HG03571 (cell line): ENCODE measurements around the gene ZMPSTE24.

Experiments
- ATAC-seq: cut with Tn5 transposase; IDR thresholded peaks from one replicate; pipeline ENCODE4 v1.9.1; 2021; ENCODE audit not compliant: unreplicated experiment

ZMPSTE24 gene

DNA sequence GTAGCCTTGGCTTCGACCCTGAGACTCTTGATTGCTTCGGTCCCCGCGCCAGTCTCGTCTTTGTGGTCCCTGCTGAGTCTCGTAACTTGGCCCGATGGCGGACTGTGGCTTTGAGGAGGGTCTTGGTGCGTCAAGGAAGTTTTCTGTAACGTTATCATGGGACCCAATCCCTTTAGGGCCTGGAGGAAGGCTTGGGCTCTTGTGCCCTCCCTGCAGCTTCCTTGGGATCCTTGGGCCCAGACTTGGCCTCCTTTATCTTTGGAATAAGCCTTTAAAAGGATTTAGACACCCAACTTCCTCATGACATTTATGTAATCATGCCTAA, 371 bp downstream of the ZMPSTE24 start:
- ATAC-seq, result no peak

DNA sequence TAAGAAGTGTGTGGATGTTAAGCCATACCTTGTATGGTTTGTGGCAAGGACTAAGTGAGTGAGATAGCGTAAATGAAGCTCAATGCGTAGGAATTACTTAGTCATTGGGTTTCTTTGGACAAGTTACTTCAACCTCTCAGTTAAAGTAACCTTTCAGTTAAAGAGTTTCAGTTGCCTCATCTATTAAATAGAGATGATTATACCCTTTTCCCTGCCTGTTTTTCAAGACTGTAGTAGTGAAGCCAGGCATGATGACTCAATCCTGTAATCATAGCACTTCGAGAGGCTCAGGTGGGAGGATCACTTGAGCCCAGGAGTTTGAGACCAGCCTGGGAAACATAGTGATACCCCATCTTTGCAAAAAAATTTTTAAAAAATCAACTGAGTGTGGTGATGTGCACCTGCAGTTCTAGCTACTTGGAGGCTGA, 6.3 kb downstream of the ZMPSTE24 start:
- ATAC-seq, result no peak

- ATAC-seq, result no peak
These were observed 7.3 kb downstream of the ZMPSTE24 start for GRCh38 chr1:40265298-40265697.

DNA sequence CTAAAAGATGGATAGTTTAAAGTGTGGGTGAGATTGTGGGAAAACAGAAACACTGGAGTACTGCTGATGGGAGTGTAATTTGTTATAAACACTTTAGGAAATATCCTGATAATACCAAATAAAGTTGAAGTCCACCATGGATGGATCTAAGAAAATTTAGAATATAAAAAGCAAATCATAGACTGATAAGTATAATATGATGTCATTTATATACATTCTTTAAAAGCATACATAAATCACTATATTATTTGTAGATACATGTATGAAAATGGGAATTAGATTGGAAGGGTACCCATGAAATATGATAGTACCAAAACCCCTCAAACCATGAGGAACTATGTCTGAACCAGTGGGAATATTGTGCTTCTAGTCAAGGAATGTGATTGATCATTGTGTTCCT, 7.9 kb downstream of the ZMPSTE24 start:
- ATAC-seq, result no peak

DNA sequence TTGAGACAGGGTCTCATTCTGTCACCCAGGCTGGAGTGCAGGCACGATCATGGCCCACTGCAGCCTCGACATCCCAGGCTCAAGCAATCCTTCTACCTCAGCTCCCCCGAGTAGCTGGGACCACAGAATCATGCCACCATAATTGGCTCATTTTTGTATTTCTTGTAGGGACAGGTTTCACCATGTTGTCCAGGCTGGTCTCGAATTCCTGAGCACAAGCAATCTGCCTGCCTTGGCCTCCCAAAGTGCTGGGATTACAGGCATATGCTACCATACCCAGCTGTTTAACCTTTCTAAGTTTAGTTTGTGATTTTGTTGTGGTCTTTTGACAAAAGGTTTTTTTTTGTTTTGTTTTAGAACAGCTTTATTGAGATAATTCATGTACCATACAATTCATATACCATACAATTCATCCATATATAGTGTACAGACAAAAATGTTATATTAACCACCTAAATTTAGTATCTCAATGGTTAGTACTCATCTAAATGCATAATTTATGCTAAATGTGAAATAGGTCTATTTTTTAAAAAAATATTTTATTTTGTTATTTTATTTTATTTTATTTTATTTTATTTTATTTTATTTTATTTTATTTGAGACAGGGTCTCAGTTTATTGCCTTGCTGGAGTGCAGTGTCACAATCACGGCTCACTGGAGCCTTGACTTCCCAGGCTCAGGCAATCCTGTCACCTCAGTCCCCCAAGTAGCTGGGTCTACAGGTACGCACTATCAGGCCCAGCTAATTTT, 8.9 kb downstream of the ZMPSTE24 start:
- ATAC-seq, result no peak

DNA sequence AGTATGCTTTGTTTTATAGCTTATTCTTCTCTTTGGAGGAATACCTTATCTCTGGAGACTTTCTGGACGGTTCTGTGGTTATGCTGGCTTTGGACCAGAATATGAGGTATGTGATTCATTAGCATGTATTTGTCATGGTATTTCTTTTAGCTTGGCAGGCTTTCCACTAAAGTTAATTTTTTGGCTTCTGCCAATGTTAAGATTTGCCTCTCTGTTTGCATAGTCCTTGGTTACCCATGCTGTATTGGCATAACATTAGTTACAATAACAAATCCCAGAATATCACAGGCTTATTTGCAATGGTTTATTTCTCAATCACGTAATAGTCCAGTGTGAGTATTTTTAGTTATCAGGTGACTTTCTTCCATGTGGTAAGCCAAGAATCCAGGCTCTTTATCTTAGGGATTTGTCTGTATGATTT, 9.7 kb downstream of the ZMPSTE24 start:
- no peak for ATAC-seq

DNA sequence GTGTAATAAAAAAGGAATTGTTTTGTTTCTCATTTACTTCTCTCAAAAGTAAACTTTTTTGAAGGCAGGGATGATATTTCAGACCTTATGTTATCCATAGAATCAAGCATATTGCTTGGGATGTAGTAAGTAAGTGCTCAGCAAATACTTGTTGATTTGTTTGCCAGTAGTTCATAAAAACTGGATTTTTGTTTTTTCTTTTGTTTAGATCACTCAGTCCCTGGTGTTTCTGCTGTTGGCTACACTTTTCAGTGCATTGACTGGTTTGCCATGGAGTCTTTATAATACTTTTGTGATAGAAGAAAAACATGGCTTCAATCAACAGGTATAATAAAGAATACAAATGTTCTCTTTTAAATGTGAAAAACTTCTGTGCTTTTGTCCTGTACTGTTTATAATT, 10.2 kb downstream of the ZMPSTE24 start:
- no peak for ATAC-seq

DNA sequence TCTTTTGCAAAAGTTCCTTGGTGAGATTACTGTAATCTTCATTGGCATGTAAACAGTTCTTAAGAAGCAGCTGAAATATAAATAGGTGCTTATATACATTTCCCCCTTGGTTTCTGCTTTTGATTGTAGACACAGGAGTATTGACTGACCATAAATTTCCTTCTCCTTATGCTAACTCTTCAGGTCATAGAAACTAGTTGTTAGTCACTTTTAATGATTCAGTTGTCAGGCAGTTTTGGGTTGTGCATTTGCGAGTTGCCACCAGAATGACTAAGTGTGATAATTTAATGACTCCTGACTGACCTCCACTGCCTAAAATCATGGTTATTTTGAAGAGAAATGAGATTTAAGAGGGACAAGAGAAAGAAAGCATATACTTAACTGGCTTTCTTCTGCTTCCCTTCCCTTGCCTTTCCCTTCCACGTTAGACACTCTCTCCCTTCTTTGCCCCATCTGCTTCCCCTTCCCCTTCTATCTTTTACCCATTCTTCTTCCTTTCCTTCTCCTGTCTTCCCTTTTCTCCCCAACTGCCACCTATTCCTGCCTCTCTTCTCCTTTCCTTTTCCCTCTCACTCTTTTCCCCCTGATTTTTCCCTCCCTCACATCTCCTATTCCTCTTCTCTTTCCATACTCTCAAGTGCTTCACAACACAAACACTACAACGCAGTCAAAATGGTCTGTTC, 12.3 kb downstream of the ZMPSTE24 start:
- ATAC-seq, result no peak

- no peak for ATAC-seq
These were observed 14.7 kb downstream of the ZMPSTE24 start for GRCh38 chr1:40272653-40273213.

DNA sequence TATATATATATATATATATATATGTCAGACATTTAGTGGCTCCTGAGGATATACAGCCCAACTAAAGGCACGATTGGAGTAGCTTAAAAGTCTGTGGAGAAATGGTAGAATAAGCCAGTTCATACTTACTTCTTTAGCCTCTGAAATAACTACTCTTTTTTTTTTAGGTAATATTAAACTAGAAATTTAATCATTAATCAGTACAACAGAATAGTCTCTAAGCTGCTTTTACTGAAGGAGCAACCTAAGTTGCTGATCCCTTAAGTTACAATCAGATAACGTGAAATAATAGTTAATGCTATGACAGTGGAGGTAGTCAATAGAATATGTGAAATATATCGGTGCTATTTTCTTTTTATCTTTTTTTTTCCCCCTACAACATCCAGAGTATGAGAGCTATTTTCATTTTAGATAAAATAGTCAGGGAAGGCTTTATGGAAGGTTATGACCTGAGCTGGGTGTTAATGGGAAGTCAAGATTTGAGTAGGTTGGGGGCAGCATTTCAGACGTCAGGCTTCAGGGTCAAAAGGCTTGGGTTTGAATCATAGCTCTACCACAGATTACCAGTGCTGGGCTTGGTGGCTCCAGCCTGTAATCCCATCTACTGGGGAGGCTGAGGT, 15.6 kb downstream of the ZMPSTE24 start:
- no peak for ATAC-seq

DNA sequence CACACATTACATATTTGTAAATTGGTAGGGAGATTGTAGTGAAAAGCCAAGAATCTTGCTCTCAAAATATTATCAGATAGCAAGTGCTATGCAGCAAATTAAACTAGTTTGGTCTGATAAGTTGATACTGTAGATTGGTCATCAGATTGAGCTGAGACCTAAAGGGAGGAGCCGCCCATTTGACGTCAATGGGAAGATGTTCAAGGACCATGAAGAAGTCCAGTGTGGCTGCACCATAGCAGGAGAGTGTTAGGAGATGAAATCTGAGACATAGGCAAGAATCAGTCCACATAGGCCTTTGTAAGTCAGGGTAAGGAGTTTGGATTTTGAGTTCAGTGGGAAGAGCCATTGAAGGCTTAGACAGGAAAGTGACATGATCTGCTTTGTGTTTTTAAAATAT, 16.3 kb downstream of the ZMPSTE24 start:
- no peak for ATAC-seq

DNA sequence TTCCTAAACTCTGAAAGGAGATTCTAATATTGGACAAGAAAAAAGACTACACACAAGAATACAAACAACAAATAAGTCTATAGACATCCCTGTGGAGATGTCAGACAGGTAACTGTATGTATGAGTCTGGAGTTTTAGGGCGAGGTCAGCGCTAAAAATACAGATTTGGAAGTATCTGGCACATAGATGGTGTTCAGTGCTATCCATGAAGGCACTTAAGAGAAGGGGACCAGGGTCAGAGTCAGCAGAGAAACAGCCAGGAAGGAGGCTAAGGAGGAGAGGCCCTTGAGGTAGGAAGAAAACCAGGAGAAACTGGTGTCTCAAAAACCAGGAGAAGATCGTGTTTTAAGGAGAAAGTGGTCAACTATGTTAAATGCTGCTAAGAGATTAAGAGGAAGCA, 18.1 kb downstream of the ZMPSTE24 start:
- ATAC-seq, result no peak

DNA sequence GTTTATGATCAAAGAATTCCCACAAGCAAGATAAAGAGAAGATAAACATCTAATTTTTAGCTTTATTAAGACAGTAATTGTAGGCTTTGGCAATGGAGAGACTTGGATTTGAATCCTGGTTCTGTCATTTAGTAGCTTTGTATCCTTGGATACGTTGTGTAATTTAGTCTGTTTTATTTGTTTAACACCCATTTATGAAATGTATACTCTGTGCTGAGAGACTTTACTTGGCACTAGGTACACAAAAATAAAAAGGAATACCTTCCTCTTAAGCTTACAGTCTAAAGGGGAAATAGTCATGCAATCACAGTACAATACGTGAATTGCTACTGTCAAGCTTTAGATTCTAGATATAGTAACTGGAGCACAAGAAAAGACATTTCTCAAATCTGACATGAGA, 23.8 kb downstream of the ZMPSTE24 start:
- ATAC-seq, result no peak

DNA sequence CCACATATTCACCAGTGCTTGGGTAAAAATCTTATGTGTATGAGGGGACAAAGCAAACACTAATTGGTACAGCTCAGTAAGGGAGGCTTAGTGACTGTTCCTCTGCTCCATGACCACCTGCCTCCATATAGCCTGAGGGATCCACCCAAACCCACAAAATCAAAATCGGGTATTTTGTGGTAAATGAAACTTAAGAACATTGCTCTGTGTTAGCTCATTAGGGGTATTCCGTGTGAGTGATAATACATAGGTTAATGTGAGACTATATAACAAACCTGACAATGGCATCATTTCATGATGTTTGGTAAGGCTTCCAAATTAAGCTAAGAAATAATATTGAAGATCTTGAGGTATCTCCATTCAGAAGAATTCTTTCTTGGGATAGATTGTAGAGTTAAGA, 33.3 kb downstream of the ZMPSTE24 start:
- ATAC-seq, result no peak

DNA sequence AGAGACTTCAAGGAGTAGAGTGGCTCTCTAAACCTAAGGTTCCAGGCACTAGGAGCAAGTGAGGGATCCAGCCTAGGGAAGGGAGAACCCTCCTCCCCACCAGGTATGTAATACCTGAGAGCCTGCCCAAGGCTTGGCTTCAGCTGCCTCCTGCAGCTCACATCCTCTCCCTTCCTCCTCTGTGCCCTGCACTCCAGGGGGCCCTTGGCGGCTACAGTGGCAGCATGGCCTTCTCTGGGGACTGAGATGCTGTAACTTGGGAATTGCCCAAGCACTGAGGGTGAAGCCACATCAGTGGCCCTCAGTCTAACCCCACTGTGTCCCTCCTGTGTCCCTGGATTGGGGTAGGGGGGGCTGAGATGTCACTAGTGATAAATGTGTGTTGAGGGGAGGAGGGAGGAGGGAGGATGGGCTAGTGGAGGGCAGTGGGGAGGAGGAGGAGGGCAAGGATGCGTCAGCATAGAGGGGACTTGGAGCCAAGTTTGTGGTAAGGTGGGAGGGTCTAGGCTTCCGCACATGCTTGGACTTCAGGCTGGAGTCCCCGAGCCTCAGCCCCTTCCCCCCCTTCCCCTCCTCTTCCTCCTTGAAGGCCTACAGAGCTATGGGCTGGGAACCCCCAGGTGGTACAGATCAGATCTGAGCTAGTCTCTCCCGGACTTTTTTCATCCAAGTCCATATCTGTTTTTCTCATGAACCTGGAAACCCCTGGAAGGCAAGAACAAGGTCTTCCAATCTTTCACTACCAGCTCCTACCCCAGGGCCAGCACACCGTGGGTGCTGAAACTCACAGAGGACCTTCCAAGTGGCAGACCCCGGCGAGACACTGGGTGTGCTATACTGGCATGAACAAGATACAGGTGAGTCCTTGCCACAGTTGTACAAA, 41.6 kb downstream of the ZMPSTE24 start:
- no peak for ATAC-seq

GRCh38 chr1:40300249-40300567, 42.2 kb downstream of the ZMPSTE24 start:
- ATAC-seq, result no peak

DNA sequence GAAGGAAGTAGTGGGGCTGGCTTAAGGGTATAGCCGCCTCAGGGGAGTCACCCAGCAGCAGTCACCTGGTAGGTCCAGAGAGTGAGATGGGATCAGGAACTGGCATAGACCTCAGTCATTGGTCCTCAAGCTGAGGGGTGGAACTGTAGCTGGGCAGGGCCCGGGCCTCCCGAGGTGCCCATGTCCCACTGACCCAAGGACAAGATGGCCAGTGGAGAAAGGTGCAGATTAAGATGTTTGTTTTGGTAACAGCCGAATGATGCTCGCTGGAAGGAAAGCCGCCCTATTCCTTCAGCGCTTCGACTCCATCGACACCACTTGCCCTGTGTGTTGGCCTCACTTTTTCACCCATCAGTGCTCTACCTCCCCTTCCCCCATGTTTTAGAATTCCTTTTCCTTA, 42.6 kb downstream of the ZMPSTE24 start:
- ATAC-seq, result no peak

- ATAC-seq, result no peak
These were observed 43.0 kb downstream of the ZMPSTE24 start for GRCh38 chr1:40301066-40301465.

DNA sequence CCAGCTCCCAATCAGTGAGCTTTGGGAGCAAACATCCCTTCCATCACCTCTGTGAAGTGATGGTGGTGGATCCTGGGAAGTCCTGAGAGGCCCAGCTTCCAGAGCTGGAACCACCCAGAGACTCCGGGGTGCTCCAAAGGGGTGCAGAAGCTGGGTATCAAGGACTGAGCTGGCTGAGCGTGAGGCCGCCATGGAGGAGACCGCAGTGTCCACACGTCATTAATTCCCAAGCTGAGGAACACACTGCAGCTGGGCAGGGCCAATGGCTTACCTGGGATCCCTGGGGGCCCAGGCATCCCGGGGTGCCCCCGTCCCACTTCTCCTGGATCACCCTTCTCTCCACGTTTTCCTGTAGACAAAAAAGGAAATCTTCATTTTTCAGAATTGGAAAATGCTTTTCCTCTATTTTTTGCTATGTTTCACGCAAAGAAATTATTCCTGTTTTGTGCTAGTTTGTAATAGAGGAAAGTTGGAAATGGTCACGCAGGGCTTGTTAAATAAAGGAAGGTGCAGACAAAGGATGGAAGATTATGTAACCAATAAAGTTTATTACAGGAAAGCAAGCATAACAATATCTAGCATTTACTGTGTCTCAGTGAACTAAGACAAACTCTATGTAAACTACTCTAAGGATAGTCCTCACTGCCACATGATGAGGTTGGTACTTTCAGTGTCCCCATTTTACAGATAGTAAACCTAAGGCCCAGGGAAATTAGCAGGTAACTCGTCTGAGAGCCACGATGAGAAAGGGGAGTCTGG, 43.7 kb downstream of the ZMPSTE24 start:
- no peak for ATAC-seq

- no peak for ATAC-seq
These were observed 44.4 kb downstream of the ZMPSTE24 start for GRCh38 chr1:40302475-40302874.
